Hippocampal formation (tissue), 2 donors: Measurements from ENCODE around the gene AMDHD2.

Experiments
- DNase-seq, 2 donors: peaks; one replicate each; lab custom pipeline; 2025; lab: John Stamatoyannopoulos, UW

Gene AMDHD2

DNA sequence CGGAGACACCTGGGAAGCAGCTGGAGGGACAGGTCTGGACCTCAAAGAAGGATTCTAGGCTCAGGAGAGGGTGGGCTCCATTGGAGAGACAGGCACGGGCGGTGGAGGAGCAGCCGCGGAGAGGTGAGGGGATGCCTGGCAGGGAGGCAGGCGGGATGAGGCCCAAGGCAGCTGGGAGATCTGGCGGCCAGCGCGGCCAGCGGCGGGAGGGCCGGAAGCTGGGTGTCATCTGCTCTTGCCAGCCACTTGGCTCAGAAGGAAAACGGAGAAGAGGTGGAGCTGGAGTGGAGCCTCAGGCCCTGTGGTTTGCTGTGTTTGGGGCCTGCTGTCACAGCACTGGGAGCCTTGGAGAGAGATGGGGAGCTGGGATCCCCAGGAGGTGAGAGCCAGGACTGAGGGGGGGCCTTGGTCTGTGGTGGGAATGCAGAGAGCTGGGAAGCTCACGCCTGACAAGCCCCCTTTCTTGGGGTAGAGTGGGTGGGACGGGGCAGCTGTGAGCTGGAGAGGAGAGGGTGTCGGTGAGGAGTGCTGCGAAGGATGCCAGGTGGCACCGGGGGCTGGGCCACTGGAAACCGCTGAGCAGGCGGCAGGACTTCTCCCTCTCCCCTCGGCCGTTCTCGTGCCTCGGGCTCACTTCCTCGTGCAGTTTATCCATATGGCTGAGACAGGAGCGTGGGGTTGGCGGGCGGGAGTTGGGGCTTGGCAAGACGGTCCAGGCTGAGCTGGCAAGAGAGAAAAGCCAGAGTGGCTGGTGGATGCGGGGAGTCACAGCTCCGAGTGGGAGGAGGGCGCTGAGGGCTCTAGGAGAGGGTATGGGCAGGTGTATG lies 37.2 kb upstream of the AMDHD2 start:
- DNase-seq, result peak; percentile 23 to 45

DNA sequence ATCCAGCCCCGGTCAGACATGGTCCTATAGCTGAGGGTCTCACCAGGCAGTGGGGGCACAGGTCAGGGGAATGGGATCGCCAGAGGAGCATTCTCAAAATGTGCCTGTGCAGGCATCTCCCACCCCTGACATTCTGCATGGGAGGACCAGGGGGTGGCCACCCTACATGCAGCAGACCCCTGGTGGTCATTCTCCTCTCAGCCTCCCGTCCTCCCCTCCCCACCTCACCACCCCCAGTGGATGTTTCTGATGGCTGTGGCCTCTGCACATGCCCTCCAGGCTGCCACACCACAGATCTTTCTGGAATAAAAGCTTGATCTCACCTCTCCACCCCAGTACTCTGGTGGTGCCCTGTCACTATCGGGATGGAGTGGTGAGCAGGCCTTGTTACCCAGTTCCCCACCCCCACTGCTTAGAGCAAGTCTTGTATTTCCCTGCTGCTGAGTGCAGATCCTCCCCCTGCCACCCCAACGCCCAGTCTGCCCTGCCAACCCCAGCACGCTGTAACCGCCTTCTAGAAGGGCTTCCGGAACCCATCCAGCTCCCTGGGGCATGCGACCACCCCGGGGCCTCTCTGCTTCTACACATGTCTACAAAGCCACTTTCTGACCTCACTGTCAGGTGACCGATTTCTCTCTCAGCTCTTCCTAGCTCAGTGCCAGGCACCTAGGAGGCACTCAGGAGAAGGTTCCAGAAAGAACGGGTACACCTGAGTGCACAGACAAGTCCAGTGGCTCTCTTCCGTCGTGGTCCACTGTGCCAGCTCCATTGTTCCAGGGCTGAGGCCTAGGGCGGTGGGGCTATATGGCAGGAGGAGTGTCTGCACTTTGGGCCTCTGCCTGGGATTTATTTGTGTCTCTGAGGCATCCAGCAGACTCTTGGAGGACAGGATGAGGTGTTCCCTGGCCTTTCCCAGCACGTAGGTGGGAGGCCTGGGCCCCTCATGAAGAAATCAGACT lies 36.0 kb upstream of the AMDHD2 start:
- DNase-seq, result no peak

DNA sequence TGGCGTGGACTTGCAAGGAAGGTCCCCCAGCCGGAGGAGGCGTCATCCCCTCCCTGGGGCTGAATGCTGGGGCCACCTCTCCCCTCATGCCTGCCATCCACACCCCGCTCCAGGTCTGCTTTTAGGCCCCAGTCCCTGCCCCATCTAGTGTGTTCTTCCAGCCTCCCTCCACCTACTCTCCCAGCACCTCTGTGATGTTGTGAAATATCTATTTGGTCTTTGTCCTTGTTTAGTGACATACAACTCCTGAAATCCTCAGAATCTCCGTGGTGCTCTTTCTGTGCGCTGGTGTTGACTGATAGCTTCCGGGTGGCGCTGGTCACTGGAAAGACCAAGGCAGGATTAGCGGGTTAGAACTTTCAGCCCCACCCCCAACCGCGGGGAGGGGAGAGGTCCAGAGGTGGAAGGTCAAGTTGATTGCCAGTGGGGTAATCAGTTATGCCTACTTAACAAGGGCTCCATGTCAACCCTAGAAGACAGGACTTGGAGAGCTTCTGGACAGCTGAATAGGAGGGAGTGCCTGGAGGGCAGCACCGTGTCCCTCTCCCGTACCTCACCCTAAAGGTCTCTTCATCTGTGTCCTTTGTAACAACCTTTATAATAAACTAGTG lies 35.2 kb upstream of the AMDHD2 start:
- DNase-seq, result no peak

DNA sequence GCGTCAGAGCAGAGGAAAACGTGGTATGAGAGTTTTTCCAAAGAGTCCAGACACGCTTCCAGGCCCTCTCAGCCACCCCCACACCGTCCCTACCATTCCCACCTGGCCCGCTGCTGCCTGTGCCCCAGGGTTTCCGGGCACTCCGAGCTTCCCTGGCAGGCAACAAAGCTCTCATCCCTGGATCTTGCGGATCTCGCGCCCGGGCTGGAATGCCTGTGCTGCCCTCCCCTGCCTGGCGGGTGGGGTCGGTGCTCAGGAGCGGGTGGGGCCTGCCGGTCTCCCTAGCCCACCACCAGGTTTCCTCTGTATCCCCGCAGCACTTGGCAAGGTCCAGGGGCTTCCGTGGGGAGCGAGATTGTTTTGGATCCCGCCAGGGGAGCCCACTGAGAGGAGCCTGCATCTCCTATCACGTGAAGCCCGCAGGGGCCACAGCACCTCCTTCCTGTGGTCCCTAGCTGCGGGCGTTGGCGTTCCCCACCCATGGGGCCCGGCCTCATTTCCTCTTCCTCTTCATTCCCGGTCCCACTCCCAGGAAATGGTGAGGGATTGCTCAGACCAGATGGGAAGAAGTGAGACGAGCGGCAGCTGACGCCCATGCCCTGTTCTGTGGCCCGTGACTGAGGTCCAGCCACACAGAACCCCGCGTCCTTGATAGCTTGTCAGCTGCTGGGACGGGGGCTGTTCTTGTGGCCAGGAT lies 34.2 kb upstream of the AMDHD2 start:
- DNase-seq, result no peak

DNA sequence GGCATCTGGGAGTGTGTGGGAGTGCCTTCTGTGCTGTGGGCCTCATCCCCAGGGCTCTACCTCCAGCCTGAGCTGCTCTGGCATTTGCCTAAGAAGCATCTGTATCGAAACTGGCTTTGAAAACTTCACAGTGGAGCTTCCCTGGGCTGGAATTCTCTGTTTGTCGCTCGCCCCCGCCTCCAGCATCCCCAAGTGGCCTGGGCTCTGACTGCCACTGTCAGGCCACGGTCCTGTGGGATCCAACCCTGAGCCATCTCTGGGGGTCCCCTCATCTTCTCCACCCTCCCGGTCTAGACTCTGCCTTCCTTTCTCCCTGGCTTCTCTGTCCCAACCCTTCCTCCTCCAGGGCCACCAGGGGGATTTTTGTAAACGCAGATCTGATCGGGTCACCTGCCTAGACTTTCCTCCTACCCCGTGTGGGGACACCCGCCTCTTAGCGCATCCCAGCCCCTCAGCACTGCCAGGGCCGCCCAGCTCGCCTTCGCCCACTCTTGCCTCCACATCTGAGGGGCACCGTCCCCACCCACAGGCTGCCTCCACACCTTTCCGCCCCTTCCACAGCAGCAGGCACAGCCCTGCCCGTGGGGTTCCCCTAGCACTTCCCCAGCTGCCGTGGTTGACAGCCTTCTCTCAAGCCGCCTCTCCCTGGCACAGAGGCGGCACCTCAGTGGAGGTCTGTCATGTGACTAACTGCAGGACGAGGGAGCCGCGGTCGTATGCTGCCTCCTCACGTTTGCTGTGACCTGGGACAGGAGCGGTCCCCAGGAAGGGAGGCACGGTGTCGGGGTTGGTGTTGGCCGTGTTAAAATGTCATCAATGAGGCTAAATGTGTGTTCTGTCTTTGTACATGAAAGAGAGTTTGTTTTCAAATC lies 33.3 kb upstream of the AMDHD2 start:
- peak; percentile 33 to 35 for DNase-seq

DNA sequence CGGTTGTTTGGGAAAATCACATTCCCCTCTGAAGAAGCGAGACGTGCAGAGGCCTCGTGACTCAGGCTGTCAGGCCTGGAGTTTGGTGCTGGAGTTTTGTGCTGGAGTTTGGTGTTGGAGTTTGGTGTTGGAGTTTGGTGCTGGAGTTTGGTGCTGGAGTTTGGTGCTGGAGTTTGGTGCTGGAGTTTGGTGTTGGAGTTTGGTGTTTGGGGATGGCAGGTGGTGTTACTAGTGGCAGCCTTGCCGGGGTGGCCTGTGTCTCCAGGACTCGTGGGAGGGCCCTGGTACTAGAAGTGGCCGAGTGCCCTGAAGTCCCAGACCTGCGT lies 32.7 kb upstream of the AMDHD2 start:
- no peak for DNase-seq

DNA sequence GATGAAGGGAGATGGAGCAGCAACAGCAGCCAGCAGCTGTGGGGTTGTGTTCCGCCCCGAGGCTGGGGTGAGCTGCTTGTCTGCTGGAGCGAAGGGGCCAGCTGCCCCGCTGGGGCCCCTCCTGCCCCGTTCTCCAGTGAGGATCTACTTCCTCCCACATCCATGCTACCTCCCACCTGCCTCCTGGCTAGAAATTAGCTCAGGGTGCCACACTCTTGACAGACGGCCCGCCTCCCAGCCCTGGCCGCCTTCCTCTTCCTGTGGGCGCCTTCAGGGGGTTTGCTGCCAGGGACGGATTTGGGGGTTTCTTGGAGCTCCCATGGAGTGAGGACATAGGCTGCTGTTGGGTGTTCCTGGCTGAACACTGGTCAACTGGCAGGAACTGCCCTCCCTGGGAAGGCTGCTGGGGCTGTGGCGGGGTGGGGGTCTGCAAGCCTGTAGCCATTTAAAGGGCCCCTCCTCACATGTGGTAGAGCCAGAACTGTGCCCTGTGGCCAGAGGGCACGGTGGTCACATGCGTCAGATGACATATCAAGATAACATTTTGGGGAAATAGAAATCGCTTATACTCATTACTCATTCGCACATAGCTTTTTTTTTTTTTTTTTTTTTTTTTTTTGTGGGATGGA lies 32.2 kb upstream of the AMDHD2 start:
- DNase-seq, result no peak

DNA sequence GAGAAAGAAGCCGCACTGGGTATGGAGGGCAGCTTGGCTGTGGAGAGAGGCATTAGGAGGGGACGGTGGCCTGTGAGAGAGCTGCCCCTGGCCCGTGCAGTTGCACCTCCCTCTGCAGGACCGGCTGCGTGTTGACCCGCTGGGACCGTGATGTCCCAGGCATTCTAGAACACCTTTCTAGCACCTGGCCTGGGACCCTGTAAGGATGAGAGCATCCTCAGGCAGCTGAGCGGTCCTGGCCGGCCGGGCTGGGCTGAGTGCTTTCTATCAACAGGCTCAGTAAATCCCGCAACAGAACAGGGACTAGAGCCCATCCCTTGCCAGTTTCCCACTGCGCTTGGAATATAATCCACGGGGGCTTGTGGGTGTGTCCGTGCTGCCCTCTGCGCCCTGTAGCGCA lies 30.6 kb upstream of the AMDHD2 start:
- no peak for DNase-seq

DNA sequence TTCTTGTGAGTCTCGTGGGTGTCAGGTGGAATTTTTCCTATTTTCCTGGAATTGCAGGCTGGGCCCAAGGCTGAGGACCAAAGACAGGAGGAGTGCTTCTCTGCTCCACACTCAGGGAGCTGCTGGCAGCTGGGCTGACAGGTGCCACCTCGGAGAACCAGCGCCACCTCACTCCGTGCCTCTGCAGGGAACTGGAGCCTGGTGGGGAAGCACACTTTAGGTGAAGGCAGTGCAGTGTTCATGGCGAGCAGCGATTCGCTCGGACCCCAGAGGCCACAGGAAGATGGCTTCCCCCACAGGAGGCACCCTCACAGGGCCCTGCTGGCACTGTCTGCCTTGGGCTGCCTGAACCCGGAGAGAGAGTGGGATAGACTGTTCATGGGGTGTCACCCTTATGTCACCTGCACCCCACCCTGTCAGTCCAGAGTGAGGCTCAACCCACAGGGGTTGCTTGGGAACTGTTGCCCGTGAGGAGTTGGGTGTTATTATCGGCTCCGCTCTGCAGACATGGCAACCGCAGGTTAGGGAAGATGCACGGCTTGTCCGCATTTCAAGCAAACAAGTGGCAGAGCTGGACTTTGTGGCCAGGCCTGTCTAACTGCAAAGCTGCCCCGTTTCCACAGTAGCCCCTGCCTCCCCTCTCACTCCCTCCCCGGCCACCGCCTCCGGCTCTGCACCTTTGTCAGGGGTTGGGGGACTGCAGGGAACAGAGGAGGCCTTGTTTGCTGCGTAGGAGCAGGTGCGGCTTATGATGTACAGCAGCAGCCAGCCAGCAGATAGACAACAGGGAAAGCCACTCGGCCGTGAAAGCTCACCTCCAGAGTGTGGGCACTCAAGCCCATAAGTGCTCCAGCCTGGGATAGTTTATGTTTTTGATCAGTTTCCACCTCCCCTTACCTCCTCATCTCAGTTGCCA lies 29.7 kb upstream of the AMDHD2 start:
- DNase-seq, result no peak

DNA sequence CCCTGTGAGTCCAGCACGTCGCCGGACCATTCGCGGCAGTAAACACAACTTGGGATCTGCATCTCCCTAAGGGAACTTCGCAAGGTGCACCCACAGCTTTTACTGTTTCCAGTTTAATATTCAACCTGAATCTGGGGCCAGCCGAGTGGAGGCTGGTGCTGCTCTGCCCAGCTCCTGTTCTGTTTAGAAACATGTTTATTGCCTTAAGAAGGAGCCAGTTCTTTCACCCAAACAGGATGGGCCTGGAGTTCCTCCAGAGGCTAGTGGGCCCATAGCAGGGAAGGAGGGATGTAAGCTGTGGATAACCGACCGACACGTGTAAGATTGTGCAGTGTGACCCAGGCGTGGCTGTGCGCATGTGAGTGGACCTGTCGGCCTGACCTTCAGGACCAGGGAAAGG lies 27.9 kb upstream of the AMDHD2 start:
- no peak for DNase-seq

DNA sequence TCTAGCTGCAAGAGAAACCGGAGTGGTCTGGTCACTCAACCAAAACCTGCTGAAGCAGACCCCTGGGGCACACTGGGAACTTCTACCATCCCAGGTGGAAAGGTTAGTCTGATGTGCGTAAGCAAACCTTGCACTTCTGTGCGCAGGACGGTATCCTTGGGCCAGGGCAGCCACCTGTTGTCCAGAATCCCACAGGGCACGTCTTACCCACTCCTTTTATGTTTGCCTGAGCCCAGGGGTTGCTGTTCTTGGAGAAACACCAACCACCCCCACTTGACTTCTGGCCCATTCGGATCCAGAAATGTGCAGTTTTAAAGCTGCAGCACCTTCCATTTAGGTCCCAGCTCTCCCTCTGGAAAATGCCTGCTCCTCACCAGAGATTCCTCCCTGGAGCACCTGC lies 26.6 kb upstream of the AMDHD2 start:
- no peak for DNase-seq

DNA sequence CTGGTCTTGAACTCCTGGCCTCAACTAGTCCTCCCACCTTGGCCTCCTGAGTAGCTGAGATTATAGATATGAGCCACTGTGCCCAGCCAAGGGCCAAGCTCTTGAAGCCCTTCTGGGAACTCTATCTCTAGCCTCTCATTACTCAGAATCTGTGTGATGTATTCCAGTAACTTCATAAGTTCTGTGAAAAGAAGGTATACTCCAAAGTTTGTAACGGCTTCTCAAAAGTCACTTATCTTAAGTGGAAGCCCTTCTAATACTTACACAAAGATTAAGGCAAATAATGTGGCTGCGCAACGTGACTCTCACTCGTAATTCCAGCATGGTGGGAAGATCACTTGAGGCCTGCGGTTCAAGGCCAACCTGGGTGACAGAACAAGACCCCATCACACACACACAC lies 25.6 kb upstream of the AMDHD2 start:
- no peak for DNase-seq

DNA sequence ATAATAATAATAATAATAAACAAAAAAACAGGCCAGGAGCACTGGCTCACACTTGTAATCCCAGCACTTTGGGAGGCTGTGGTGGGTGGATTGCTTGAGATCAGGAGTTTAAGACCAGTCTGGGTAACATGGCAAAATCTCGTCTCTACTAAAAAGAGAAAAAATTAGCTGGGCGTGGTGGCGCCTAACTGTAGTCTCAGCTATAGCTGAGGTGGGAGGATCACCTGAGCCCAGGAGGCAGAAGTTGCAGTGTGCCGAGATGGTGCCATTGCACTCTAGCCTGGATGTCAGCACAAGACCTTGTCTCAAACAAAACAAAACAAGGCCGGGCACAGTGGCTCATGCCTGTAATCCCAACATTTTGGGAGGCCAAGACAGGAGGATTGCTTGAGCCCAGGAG lies 25.1 kb upstream of the AMDHD2 start:
- DNase-seq, result no peak

DNA sequence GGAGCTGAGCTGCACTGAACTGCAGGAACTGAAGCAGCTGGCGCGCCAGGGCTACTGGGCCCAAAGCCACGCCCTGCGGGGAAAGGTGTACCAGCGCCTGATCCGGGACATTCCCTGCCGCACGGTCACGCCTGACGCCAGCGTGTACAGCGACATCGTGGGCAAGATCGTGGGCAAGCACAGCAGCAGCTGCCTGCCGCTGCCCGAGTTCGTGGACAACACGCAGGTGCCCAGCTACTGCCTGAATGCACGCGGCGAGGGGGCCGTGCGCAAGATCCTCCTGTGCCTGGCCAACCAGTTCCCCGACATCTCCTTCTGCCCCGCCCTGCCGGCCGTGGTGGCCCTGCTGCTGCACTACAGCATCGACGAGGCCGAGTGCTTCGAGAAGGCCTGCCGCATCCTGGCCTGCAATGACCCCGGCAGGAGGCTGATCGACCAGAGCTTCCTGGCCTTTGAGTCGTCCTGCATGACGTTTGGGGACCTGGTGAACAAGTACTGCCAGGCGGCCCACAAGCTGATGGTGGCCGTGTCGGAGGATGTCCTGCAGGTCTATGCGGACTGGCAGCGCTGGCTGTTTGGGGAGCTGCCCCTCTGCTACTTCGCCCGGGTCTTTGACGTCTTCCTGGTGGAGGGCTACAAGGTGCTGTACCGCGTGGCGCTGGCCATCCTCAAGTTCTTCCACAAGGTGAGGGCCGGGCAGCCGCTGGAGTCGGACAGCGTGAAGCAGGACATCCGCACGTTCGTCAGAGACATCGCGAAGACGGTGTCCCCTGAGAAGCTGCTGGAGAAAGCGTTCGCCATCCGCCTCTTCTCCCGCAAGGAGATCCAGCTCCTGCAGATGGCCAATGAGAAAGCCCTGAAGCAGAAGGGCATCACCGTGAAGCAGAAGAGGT lies 23.7 kb upstream of the AMDHD2 start:
- no peak for DNase-seq

DNA sequence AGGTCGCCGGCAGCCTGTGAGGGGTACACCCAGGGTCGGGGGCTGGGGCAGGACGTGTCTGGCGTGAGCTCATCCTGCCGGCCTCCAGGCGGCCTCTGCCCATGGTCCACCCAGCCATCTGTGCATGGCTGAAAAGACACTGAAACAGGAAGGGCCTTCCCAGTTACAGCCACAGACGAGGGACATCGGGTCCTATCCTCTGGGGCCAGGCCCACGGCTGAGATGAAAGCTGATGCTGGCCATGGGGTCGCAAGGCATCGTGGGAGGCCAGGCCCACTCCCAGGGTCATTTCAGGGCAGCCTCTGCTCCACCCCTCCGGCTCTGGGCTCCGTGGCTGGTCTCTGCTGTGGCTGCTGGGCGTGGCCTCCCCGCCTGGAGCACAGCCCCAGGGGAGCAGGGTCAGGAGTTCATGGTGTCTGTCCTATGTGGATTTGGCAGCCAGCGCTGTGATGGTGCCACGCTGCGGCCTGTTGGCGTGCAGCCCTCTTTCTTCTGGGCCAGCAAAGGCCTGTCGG lies 23.0 kb upstream of the AMDHD2 start:
- DNase-seq, result no peak

DNA sequence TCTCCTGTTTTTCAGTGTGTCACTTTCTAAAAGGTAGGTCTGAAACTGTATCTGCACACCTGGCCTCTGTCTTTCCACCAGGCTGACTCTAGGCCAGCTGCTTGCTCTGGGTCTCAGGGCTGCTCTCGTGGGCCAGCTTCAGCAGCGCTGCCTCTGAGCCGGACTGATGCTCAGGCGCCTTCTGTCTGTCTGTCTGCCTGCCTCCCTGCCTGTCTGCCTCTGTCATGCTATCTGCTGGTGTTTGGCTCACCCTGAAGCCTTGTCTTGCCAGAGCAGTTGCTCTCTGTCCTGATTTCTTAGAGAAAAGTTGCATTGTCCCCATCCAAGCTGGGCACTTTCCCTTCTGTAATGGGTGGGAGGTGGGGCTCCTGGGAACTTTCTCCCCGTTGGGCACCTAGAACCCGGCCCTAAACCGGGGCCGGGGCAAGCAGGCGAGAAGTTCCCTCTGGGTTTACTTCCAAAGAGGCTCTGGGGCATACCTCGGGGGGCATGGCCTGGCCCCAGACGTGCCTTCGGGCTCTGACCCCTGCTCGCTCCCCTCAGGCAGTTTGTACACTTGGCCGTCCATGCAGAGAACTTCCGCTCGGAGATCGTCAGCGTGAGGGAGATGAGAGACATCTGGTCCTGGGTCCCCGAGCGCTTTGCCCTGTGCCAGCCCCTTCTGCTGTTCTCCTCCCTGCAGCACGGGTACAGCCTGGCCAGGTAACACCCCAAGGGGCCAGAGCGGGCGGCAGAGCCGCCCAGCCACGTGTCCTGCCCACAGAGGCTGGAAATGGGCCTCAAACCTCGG lies 22.3 kb upstream of the AMDHD2 start:
- DNase-seq, result no peak

DNA sequence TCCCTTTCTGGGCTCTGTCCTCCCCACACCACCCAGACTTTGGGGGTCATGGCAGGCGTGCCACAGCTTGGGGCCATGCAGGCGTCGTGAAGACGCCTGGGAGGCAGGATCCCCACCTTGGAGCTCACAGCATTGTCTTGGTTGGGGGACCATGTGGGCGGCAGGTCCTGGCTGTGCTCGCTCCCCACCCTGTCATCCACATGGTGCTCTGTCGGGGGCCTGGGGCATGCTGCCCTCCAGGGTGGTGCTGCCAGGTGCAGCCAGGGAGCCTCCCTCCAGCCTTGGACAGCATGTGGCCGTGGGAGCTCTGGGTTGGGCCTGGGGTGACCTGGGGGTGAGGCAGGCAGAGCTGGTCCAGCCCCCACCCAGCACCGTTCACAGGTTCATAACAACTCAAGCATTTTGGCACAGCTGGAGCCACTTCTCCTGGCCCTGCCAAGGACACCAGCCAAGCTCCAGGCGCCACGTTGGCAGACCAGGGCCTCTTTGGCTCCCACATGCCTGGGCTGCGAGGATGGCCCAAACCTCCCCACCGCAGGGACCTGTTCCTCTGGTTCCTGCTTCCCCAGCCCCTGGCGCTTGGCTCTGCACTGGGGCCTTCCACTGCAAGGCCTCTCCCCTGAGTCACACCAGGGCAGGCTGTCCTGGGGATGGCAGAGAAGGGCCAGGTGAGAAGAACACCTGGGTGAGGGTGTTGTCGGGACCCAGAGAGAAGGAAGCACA lies 21.5 kb upstream of the AMDHD2 start:
- DNase-seq, result no peak
